Kidney (tissue), 14 donors: Measurements from ENCODE around the gene COPG2. TPM values are rescaled to one million over a fixed set of nuclear protein-coding genes. Genes with fewer than 3 reads are reported as not detected.

ENCODE experiments used
- DNase-seq, 5 donors: peaks; one replicate each; pipeline ENCODE4 v3.0.0-alpha.2; 2013 to 2020
- FAIRE-seq: peaks from 2 replicates; lab custom pipeline; 2012; peaks lifted over from hg19 to GRCh38; lab: Jason Lieb, UNC
- H3K27ac ChIP-seq, 2 donors: one replicate each; pipeline ENCODE4 v1.7.0; 2013; ENCODE audit warnings: low read depth in 2 of 2, low read length in 2 of 2, inconsistent platforms in 1 of 2
- H3K27me3 ChIP-seq: one replicate; pipeline ENCODE4 v1.7.1; 2013; ENCODE audit warnings: low read length, inconsistent platforms; ENCODE audit not compliant: control insufficient read depth, insufficient read depth
- H3K36me3 ChIP-seq, 3 donors: one replicate each; pipeline versions ENCODE4 v1.7.0 to v1.7.1; 2013; ENCODE audit warnings: low read length in 3 of 3, control low read depth in 1 of 3, inconsistent platforms in 1 of 3; ENCODE audit not compliant: insufficient read depth in 3 of 3, control insufficient read depth in 2 of 3
- H3K4me1 ChIP-seq, 3 donors: one replicate each; pipeline versions ENCODE4 v1.7.0 to v1.7.1; 2013; ENCODE audit warnings: low read length in 3 of 3, inconsistent platforms in 1 of 3, low read depth in 1 of 3; ENCODE audit not compliant: control insufficient read depth in 2 of 3, insufficient read depth in 2 of 3
- H3K4me3 ChIP-seq, 3 donors: one replicate each; pipeline versions ENCODE4 v1.7.0 to v1.8.1; 2013; ENCODE audit warnings: low read length in 3 of 3, control low read depth in 1 of 3, inconsistent platforms in 1 of 3
- H3K9ac ChIP-seq, 3 donors: one replicate each; pipeline versions ENCODE4 v1.7.0 to v1.7.1; 2013; ENCODE audit warnings: low read length in 3 of 3, control low read depth in 1 of 3, inconsistent platforms in 1 of 3
- H3K9me3 ChIP-seq, 3 donors: one replicate each; pipeline versions ENCODE4 v1.7.0 to v1.7.1; 2013; ENCODE audit warnings: low read length in 3 of 3, control low read depth in 1 of 3, inconsistent platforms in 1 of 3; ENCODE audit not compliant: control insufficient read depth in 2 of 3, insufficient read depth in 1 of 3
- intact Hi-C: fragments of 100-400 bp; cut with DNase I; formaldehyde crosslinking; loops from one replicate; pipeline ENCODE4 v1.11.1; 2022
- polyA plus RNA-seq: library from polyadenylated mRNA; stranded (reverse); fragments of 350-450 nt; fragmentation: Illumina TruSeq; extraction: RNeasy Lipid Tissue Mini Kit (QIAGEN cat#74804); gene quantifications from one replicate; pipeline ENCODE4 v1.2.3, GENCODE V29; 2014; ENCODE audit warnings: low read depth, low replicate concordance; ENCODE audit not compliant: insufficient read depth
- total RNA-seq: library from RNA; stranded (reverse); fragmentation: NEBNext Ultra II Directional; extraction: Animal tissue kit (Norgen Biotek cat#: 25700); gene quantifications from one replicate; pipeline ENCODE4 v1.2.1, GENCODE V29; 2021
- TF ChIP-seq, protein P1 (sequence below): IDR thresholded peaks from 3 replicates; pipeline ENCODE4 v1.5.1; 2012; ENCODE audit warnings: mild to moderate bottlenecking, moderate library complexity, borderline replicate concordance; ENCODE audit not compliant: insufficient read depth; ENCODE audit errors: extremely low read depth
- donor health status: control.
- donor health status: control.
- donor health status: control.
- donor health status: control.
- donor health status: control.
- donor health status: DM: yes; HTN: yes; CAD: no.
- donor health status: Normal renal cell carcinoma (clear cell type).

COPG2 gene
- total and polyA plus RNA-seq, 2 donors from 2014 or later: 12.6 to 27.6 TPM

DNA sequence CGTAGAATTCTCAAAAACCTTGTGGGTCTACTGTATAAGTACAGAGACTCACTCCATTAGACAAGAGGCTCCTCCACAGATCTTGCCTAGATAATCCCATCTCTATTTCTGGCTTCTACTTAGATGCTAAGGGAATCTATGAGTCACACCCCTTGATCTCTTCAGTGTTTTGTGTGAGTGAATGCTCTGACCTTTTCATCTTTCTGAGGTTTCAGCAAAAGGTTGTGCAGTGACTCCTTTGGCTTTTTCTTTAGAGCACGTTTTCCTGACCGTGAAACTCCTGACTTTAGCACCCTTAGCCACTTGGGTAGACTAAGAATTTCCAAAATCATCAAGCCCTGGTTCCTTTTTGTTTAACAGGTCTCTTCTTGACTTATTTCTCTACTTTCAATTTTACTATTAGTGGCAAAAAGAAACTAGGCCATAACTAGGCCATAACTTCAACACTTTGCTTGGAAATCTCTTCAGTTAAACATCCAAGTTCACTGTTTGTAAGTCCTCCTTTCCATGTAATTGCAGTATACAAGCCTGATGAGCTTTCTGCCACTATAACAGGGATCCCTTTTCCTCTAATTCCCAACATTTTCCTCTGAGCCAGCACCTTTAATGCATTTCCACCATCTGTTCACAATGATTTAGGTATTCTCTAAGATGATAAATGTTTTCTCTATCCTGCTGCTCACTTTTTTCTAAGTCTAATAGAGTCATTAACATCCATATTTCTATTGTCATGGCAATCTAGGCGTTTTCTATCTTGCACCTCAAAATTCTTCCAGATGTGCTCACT, 19.4 kb downstream of the COPG2 start:
- Histone ChIP-seq H3K27ac (no peak overlapping the region), H3K9ac (no peak overlapping the region), H3K9me3 (no peaks in the 10 kb centered on the region), H3K36me3 (peaks cover 0 to 2% (median 0%) of the 10 kb centered on the region in 3 donors), H3K27me3 (no peaks in the 10 kb centered on the region), H3K4me3 (no peak overlapping the region), H3K4me1 (no peaks in the 10 kb centered on the region)
- intact Hi-C loops: no loop called here
- TF ChIP-seq, protein P1, sequence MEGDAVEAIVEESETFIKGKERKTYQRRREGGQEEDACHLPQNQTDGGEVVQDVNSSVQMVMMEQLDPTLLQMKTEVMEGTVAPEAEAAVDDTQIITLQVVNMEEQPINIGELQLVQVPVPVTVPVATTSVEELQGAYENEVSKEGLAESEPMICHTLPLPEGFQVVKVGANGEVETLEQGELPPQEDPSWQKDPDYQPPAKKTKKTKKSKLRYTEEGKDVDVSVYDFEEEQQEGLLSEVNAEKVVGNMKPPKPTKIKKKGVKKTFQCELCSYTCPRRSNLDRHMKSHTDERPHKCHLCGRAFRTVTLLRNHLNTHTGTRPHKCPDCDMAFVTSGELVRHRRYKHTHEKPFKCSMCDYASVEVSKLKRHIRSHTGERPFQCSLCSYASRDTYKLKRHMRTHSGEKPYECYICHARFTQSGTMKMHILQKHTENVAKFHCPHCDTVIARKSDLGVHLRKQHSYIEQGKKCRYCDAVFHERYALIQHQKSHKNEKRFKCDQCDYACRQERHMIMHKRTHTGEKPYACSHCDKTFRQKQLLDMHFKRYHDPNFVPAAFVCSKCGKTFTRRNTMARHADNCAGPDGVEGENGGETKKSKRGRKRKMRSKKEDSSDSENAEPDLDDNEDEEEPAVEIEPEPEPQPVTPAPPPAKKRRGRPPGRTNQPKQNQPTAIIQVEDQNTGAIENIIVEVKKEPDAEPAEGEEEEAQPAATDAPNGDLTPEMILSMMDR: no peak
- no peak for FAIRE-seq
- no peak for DNase-seq

DNA sequence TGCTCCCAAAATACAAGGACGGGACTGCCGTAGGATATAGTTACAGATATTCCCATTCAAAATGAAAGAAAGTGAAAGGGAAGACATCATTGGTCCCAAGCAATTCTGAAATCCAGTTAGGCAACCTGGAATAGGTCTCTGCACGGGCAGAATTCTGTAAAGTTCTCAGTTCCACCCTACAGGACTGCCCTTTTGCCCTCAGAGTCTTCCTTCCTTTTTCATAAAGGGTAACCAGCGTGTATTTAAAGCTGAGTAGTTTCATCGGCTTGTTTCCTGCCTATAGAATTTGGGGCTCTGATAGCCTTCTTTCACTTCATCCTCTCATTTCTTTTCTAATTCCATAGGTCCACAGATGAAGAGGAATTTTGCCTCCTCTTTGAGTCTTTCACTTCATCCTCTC, 20.0 kb downstream of the COPG2 start:
- H3K4me1 ChIP-seq: no peaks in the 10 kb centered on the region
- intact Hi-C loops: no loop called here
- DNase-seq (no peak), FAIRE-seq (no peak)
- TF ChIP-seq, protein P1: no peak
- no peaks in the 10 kb centered on the region for H3K27me3 ChIP-seq
- no peaks in the 10 kb centered on the region for H3K9me3 ChIP-seq
- H3K4me3 ChIP-seq: no peak overlapping the region
- no peak overlapping the region for H3K9ac ChIP-seq
- H3K27ac ChIP-seq: no peak overlapping the region
- H3K36me3 ChIP-seq: peaks cover 0 to 2% (median 0%) of the 10 kb centered on the region in 3 donors

DNA sequence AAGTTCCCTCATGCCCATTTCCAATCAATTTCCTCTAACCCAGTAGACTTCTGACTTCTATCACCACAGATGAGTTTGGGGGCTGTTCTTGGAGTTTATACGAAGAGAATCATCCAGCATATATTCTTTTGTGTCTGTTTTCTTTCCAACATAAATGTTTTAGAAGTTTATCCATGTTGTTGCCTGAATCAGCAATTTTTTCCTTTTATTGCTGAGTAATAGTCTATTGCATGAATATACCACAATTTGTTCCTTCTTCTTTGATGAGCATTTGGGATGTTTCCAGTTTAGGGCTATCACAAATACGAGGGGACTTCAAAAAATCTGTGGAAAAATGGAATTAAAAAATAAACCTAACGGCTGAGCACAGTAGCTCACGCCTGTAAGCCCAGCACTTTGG, 26.2 kb downstream of the COPG2 start:
- TF ChIP-seq, protein P1: no peak
- Histone ChIP-seq H3K27me3 (no peaks in the 10 kb centered on the region), H3K36me3 (peaks cover 0 to 2% (median 0%) of the 10 kb centered on the region in 3 donors), H3K4me3 (no peak overlapping the region), H3K27ac (no peak overlapping the region), H3K9me3 (no peaks in the 10 kb centered on the region), H3K9ac (no peak overlapping the region), H3K4me1 (no peaks in the 10 kb centered on the region)
- no peak for DNase-seq
- FAIRE-seq: no peak
- intact Hi-C loops: no loop called here
